Islet precursor cell (in vitro differentiated cells): Measurements from ENCODE around the gene CHRD.
"Not testable (repeated sequence)": the region's sequence is repeated elsewhere in the genome, so short reads cannot be mapped to it uniquely, and the experiment has no call there.

Experiments used
- DNase-seq: peaks from one replicate; pipeline ENCODE4 v3.0.0-alpha.2; 2018

CHRD gene

GRCh38 chr3:184428561-184429175 lies 48.8 kb downstream of the CHRD start:
- no peak for DNase-seq

- no peak for DNase-seq
These were observed 49.9 kb downstream of the CHRD start for GRCh38 chr3:184429786-184430185.

- no peak for DNase-seq
These were observed 51.1 kb downstream of the CHRD start for GRCh38 chr3:184430940-184431339.

GRCh38 chr3:184433178-184433577 lies 53.3 kb downstream of the CHRD start:
- not testable (repeated sequence) for DNase-seq

GRCh38 chr3:184439096-184439495 lies 59.2 kb downstream of the CHRD start:
- DNase-seq, result no peak
